Activated CD8-positive, alpha-beta T cell treated with anti-CD3 and anti-CD28 coated beads for 36 hours (primary cell): ENCODE measurements around the gene LEF1. TPM values are rescaled to one million over a fixed set of nuclear protein-coding genes. Genes with fewer than 3 reads are reported as not detected.
"Not testable (repeated sequence)": the region's sequence is repeated elsewhere in the genome, so short reads cannot be mapped to it uniquely, and the experiment has no call there.

Source experiments
- ATAC-seq: fragments of 200-7000 bp; cut with Tn5 transposase; one replicate; pipeline ENCODE4 v1.10.0; 2021; ENCODE audit warnings: mild to moderate bottlenecking, moderate library complexity
- CTCF ChIA-PET: fragments of 350-600 bp; sonication (Branson Sonifier 250); formaldehyde crosslinking; loops from one replicate; lab custom pipeline; 2021; ENCODE audit warnings: antibody characterized with exemption; lab: Charles Lee
- POLR2A ChIA-PET: fragments of 350-600 bp; sonication (Branson Sonifier 250); formaldehyde crosslinking; loops from one replicate; lab custom pipeline; 2021; ENCODE audit warnings: antibody characterized with exemption; lab: Charles Lee
- DNase-seq: peaks from one replicate; pipeline ENCODE4 v3.0.0-alpha.2; 2020
- H3K27ac Mint-ChIP-seq: one replicate; pipeline ENCODE4 v1.8.0; 2021; ENCODE audit warnings: mild to moderate bottlenecking, mixed read lengths
- H3K27me3 Mint-ChIP-seq: one replicate; pipeline ENCODE4 v1.8.0; 2021; ENCODE audit warnings: mixed read lengths
- H3K36me3 Mint-ChIP-seq: one replicate; pipeline ENCODE4 v1.8.0; 2021; ENCODE audit warnings: low read depth, mixed read lengths
- H3K4me1 Mint-ChIP-seq: one replicate; pipeline ENCODE4 v1.8.0; 2021; ENCODE audit warnings: low read depth, mixed read lengths
- H3K4me3 Mint-ChIP-seq: one replicate; pipeline ENCODE4 v1.8.0; 2021; ENCODE audit warnings: mild to moderate bottlenecking, moderate library complexity, mixed read lengths
- H3K9me3 Mint-ChIP-seq: one replicate; pipeline ENCODE4 v1.8.0; 2021; ENCODE audit warnings: mixed read lengths
- CTCF ChIP-seq: fragments of 200-600 bp; IDR thresholded peaks from one replicate; pipeline ENCODE4 v1.8.0; 2022; ENCODE audit warnings: antibody characterized with exemption, mild to moderate bottlenecking
- intact Hi-C: fragments of 100-400 bp; cut with micrococcal nuclease; formaldehyde crosslinking; loops from one replicate; pipeline ENCODE4 v1.10.0; 2022
- total RNA-seq, 2 experiments: library from RNA; stranded (reverse); gene quantifications; one replicate each; pipeline ENCODE4 v1.2.3, GENCODE V29; 2021

The LEF1 gene
- total RNA-seq, 2 experiments from 2014 or later, result 178 to 182 TPM

DNA sequence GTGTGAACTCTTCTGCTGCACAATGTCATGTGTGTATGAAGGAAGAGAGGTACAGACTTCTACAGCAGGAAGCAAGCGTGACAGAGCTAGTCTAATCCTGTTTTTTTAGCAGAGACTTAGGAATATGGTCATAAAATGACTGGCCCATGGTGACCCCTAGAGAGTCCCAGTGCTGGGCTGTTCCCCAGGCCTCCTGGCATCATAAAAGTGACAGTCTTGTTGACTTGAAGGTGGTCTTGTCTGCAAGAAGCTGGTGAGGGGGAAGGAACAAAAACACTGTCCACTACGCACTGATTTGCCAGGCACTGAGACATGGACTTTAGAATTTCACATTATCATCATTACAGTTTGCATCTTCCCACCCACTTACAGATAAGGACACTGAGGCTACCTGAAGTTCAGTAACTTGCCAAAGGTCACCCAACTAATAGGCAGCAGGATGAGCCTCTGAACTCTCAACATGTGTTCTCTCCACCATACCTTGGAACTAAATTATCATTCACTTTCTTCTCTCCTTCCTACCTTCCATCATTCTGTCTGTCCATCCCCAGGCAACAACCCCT, 116.1 kb downstream of the LEF1 start:
- intact Hi-C loops, result no loop called here
- ChIA-PET CTCF (interaction anchor here (1.1 to 2.7 kb wide), 6 partner anchors 8 to 47 kb away, joined by 3 to 11 read pairs (median 6); no protein-coding TSS in a partner anchor), POLR2A (interaction anchor here (0.7 to 2.6 kb wide), 7 partner anchors 10 to 87 kb away, joined by 3 to 10 read pairs (median 4); no protein-coding TSS in a partner anchor)
- H3K4me3 Mint-ChIP-seq, result no peak overlapping the region
- no peak for ATAC-seq
- no peaks in the 10 kb centered on the region for H3K27me3 Mint-ChIP-seq
- TF ChIP-seq CTCF, result no peak
- peaks cover 57% of the 10 kb centered on the region for H3K36me3 Mint-ChIP-seq
- no peaks in the 10 kb centered on the region for H3K9me3 Mint-ChIP-seq
- H3K27ac Mint-ChIP-seq, result peak overlapping the region; percentile 98
- DNase-seq, result no peak
- peaks cover 89% of the 10 kb centered on the region for H3K4me1 Mint-ChIP-seq

DNA sequence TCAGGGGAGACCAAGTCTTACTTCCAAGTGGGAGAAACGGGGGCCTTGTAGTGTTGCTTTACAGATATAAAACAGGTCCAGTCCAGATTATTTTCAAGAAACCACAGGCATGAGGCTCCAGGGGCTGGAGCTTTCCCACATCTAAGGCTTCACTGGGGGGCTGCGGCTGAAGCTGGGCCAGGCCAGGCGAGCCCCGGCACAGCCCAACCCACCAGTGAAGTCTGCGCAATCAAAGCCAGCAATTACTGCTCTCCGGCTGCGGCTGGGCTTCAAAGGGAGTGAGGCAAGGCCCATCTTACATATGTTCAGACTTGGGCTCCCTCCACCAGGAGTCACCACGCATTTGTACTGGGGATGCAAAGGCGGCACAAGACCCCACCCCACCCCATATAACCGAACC, 117.4 kb downstream of the LEF1 start:
- Mint-ChIP-seq H3K4me1 (peaks cover 82% of the 10 kb centered on the region), H3K27ac (peak overlapping the region; percentile 98), H3K36me3 (peaks cover 62% of the 10 kb centered on the region), H3K27me3 (no peaks in the 10 kb centered on the region), H3K4me3 (no peak overlapping the region), H3K9me3 (no peaks in the 10 kb centered on the region)
- ChIA-PET CTCF (no interaction called here), POLR2A (interaction anchor here (0.6 to 2.6 kb wide), 4 partner anchors 19 to 65 kb away, joined by 3 to 10 read pairs (median 6); no protein-coding TSS in a partner anchor)
- ATAC-seq (peak; percentile 29), DNase-seq (peak; percentile 52)
- intact Hi-C loops, result no loop called here
- TF ChIP-seq CTCF, result no peak

- H3K9me3 Mint-ChIP-seq, intact Hi-C loops, H3K27me3 Mint-ChIP-seq, DNase-seq: not testable (repeated sequence)
- H3K36me3 Mint-ChIP-seq, result peaks cover 63% of the 10 kb centered on the region
- peak overlapping the region; percentile 98 for H3K27ac Mint-ChIP-seq
- POLR2A ChIA-PET, result interaction anchor here (0.9 to 2.1 kb wide), 3 partner anchors 10 to 20 kb away, joined by 3 to 6 read pairs (median 3); no protein-coding TSS in a partner anchor
- peak; percentile 52 for ATAC-seq
- H3K4me3 Mint-ChIP-seq, result peak overlapping the region; percentile 80
- peaks cover 81% of the 10 kb centered on the region for H3K4me1 Mint-ChIP-seq
- CTCF ChIA-PET, result interaction anchor here (1.0 kb wide), 1 partner anchor 9 kb away, joined by 4 read pairs; no protein-coding TSS in a partner anchor
These were observed 118.3 kb downstream of the LEF1 start for GRCh38 chr4:108050166-108051111.

GRCh38 chr4:108049406-108049805, 119.3 kb downstream of the LEF1 start:
- Mint-ChIP-seq H3K27me3 (no peaks in the 10 kb centered on the region), H3K4me1 (peaks cover 83% of the 10 kb centered on the region), H3K4me3 (peak overlapping the region; percentile 80), H3K36me3 (peaks cover 66% of the 10 kb centered on the region), H3K27ac (peak overlapping the region; percentile 98), H3K9me3 (no peaks in the 10 kb centered on the region)
- ChIA-PET CTCF (interaction anchor here (1.0 kb wide), 1 partner anchor 10 kb away, joined by 4 read pairs; no protein-coding TSS in a partner anchor), POLR2A (interaction anchor here (0.9 to 3.2 kb wide), 5 partner anchors 11 to 52 kb away, joined by 3 to 13 read pairs (median 6); no protein-coding TSS in a partner anchor)
- peak; percentile 17 for ATAC-seq
- no peak for TF ChIP-seq CTCF
- intact Hi-C loops, result no loop called here
- peak; percentile 46 for DNase-seq

DNA sequence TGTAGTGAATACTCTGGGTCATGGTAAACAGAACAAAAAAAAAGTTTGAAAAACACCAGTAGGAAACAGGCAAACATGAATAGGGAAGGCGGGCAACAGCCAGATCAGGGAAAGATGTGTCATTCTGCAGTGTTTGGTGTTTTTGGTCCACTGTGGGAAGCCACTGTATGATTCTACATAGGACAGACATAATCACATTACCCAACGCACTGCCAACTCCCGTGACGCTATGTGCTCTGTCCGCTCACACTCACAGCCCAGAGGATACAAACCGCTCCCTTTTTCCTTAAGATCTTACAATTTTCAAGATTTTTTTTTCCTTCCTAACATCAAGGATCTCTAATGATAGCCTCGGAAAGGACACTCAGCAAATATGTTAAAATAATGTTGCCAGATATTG, 119.7 kb downstream of the LEF1 start:
- CTCF ChIA-PET, result no interaction called here
- Mint-ChIP-seq H3K27me3 (no peaks in the 10 kb centered on the region), H3K4me1 (peaks cover 82% of the 10 kb centered on the region), H3K27ac (peak overlapping the region; percentile 98), H3K4me3 (peak overlapping the region; percentile 80), H3K9me3 (no peaks in the 10 kb centered on the region), H3K36me3 (peaks cover 62% of the 10 kb centered on the region)
- DNase-seq, result no peak
- TF ChIP-seq CTCF, result no peak
- intact Hi-C loops, result no loop called here
- POLR2A ChIA-PET, result interaction anchor here (1.6 to 3.2 kb wide), 3 partner anchors 13 to 53 kb away, joined by 6 to 13 read pairs (median 6); no protein-coding TSS in a partner anchor
- ATAC-seq, result no peak
